HG03025 (cell line): ENCODE measurements around the gene ZNF506.
"Not testable (repeated sequence)": the region's sequence is repeated elsewhere in the genome, so short reads cannot be mapped to it uniquely, and the experiment has no call there.

Experiments
- ATAC-seq: cut with Tn5 transposase; IDR thresholded peaks from one replicate; pipeline ENCODE4 v1.9.1; 2021; ENCODE audit warnings: mild to moderate bottlenecking, moderate library complexity; ENCODE audit not compliant: unreplicated experiment, low FRiP score

ZNF506 gene

GRCh38 chr19:19746286-19747213 lies 75.0 kb downstream of the ZNF506 start:
- no peak for ATAC-seq

GRCh38 chr19:19745496-19746285 lies 75.9 kb downstream of the ZNF506 start:
- no peak for ATAC-seq

GRCh38 chr19:19744641-19745040 lies 76.9 kb downstream of the ZNF506 start:
- no peak for ATAC-seq

GRCh38 chr19:19743921-19744320 lies 77.6 kb downstream of the ZNF506 start:
- ATAC-seq: not testable (repeated sequence)

- ATAC-seq: no peak
These were observed 78.4 kb downstream of the ZNF506 start for GRCh38 chr19:19743176-19743575.

- ATAC-seq: no peak
These were observed 78.8 kb downstream of the ZNF506 start for GRCh38 chr19:19742773-19743172.
